ENCODE data around the gene AKR1D1. TPM values are rescaled to one million over a fixed set of nuclear protein-coding genes. Genes with fewer than 3 reads are reported as not detected.

Gene AKR1D1
- total and polyA plus RNA-seq, 2 donors (not counting 1 experiment from before 2014, with no cell fraction given), result not detected

DNA sequence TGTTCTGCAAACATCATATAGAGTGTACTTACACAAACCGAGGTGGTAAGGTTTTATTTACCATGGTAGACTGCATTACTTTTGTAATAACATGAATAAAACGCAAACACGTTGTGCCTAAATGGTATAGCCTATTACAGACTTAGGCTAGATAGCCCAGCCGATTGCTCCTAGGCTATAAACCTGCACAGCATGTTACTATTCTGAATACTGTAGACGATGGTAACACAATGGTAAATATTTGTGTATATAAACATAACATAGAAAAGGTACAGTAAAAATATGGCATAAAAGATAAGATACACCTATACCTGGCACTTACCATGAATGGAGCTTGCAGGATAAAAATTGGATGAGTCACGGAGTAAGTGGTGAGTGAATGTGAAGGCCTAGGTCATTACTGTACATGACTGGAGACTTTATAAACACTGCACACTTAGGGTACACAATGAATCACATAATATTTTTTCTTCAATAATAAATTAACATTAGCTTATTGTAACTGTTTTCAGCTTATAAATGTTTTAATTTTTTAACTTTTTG lies 16.3 kb downstream of the AKR1D1 start:
- CTCF ChIA-PET, result interaction anchor here (0.7 kb wide), 1 partner anchor 14 kb away, joined by 5 read pairs; no protein-coding TSS in a partner anchor
- Mint-ChIP-seq H3K4me3 (no peak overlapping the region), H3K27me3 (peaks cover 15% of the 10 kb centered on the region), H3K27ac (no peak overlapping the region), H3K4me1 (peaks cover 8% of the 10 kb centered on the region), H3K9me3 (ENCODE audit: insufficient read depth) (no peaks in the 10 kb centered on the region)
- H3K4me3 ChIP-seq (ENCODE audit: control extremely low read depth in 1 of 5, extremely low read depth in 1 of 5, insufficient read depth in 1 of 5, low read depth in 2 of 5, low read length in 4 of 5), result no peak overlapping the region
- no peaks in the 10 kb centered on the region for H4K20me1 ChIP-seq (ENCODE audit: control insufficient read depth, insufficient read depth, low read length, poor library complexity, severe bottlenecking)
- H3K79me2 ChIP-seq (ENCODE audit: control insufficient read depth, insufficient read depth, low read length), result no peaks in the 10 kb centered on the region
- H3K4me1 ChIP-seq (ENCODE audit: control insufficient read depth in 2 of 2, insufficient read depth in 2 of 2, low read length in 2 of 2), result peaks cover 3 to 5% of the 10 kb centered on the region in 2 donors
- H3K36me3 ChIP-seq (replicated peaks in 1 of 2; ENCODE audit: control extremely low read depth in 1 of 2, control insufficient read depth in 1 of 2, extremely low read depth in 1 of 2, insufficient read depth in 2 of 2, low read length in 1 of 2), result no peaks in the 10 kb centered on the region
- no peak overlapping the region for H3K4me2 ChIP-seq (replicated peaks; ENCODE audit: low read depth, low read length, poor library complexity, severe bottlenecking)
- H3K27ac ChIP-seq (ENCODE audit: low read length in 2 of 2), result no peak overlapping the region
- H3K9ac ChIP-seq (ENCODE audit: low read length), result no peak overlapping the region
- POLR2A ChIA-PET, result no interaction called here
- no CpG with 5 or more reads among the region's 6 CpGs for WGBS (ENCODE audit: insufficient coverage)
- H2AFZ ChIP-seq (ENCODE audit: insufficient read depth, low read depth, low read length, poor library complexity, severe bottlenecking), result no peak overlapping the region
- no peaks in the 10 kb centered on the region for H3K9me3 ChIP-seq (ENCODE audit: control extremely low read depth in 1 of 3, control insufficient read depth in 2 of 3, insufficient read depth in 1 of 3, low read length in 2 of 3)
- no peak for DNase-seq
- H3K27me3 ChIP-seq (replicated peaks in 1 of 4; ENCODE audit: control extremely low read depth in 1 of 4, control insufficient read depth in 3 of 4, insufficient read depth in 4 of 4, low read length in 3 of 4), result no peaks in the 10 kb centered on the region
- intact Hi-C loops (cut with micrococcal nuclease), result no loop called here
- TF ChIP-seq EZH2 (IDR thresholded peaks at IDR 0.05; ENCODE audit: borderline replicate concordance, insufficient read depth, low read depth, low read length, poor library complexity, severe bottlenecking) (no peak), CTCF (IDR thresholded peaks at IDR 0.05) (no peak)
- ATAC-seq (ENCODE audit: low read depth), result no peak

DNA sequence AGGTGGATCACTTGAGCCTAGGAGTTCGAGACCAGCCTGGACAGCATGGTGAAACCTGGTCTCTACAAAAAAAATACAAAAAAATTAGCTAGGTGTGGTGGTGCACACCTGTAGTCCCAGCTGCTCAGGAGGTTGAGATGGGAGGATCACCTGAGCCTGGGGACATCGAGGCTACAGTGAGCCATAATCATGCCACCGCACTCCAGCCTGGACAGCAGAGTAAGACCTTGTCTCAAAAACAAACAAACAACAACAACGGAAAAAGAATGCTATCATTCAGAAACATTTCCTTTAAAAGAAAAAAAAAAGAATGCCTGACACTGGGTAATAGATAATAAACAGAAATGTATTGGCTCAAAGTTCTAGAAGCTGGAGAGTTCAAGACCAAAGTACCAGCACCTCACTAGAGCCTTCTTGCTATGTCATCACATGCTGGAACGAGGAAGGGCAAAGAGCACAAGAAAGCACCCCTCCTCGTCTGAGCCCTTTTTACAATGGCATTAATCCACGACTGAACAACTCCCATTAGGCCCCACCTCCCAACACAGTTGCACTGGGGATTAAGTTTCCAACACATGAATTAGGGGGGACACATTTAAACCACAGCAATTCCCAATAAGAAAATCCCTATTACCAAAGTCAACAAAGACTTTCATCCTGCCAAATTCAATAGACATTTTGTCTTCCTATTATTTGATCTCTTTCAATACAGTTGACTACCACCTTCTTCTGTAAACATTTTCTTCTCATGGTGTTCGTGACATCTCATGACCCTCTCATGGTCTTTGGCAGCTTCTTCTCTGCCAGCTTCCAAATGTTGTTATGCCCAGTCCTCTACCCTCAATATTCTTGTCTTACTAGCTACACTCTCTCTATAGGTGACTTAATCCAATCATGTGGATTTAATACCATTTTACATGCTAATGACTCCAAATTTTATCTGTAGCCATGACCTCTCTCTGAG lies 20.0 kb downstream of the AKR1D1 start:
- 78% methylated on average over 4 of the region's 8 CpGs for WGBS (ENCODE audit: insufficient coverage)

More for the DNA sequence above, 20.0 kb downstream of the AKR1D1 start:
- Histone ChIP-seq H3K36me3 (replicated peaks in 1 of 2; ENCODE audit: control extremely low read depth in 1 of 2, control insufficient read depth in 1 of 2, extremely low read depth in 1 of 2, insufficient read depth in 2 of 2, low read length in 1 of 2) (no peaks in the 10 kb centered on the region), H3K4me2 (replicated peaks; ENCODE audit: low read depth, low read length, poor library complexity, severe bottlenecking) (no peak overlapping the region), H3K79me2 (ENCODE audit: control insufficient read depth, insufficient read depth, low read length) (no peaks in the 10 kb centered on the region), H3K27ac (ENCODE audit: low read length in 2 of 2) (no peak overlapping the region), H3K9me3 (ENCODE audit: control extremely low read depth in 1 of 3, control insufficient read depth in 2 of 3, insufficient read depth in 1 of 3, low read length in 2 of 3) (no peaks in the 10 kb centered on the region), H3K4me1 (ENCODE audit: control insufficient read depth in 2 of 2, insufficient read depth in 2 of 2, low read length in 2 of 2) (peaks cover 0 to under 1% of the 10 kb centered on the region in 2 donors), H3K4me3 (ENCODE audit: control extremely low read depth in 1 of 5, extremely low read depth in 1 of 5, insufficient read depth in 1 of 5, low read depth in 2 of 5, low read length in 4 of 5) (no peak overlapping the region), H4K20me1 (ENCODE audit: control insufficient read depth, insufficient read depth, low read length, poor library complexity, severe bottlenecking) (no peaks in the 10 kb centered on the region), H3K9ac (ENCODE audit: low read length) (no peak overlapping the region), H2AFZ (ENCODE audit: insufficient read depth, low read depth, low read length, poor library complexity, severe bottlenecking) (no peak overlapping the region), H3K27me3 (replicated peaks in 1 of 4; ENCODE audit: control extremely low read depth in 1 of 4, control insufficient read depth in 3 of 4, insufficient read depth in 4 of 4, low read length in 3 of 4) (no peaks in the 10 kb centered on the region)
- TF ChIP-seq EZH2 (IDR thresholded peaks at IDR 0.05; ENCODE audit: borderline replicate concordance, insufficient read depth, low read depth, low read length, poor library complexity, severe bottlenecking) (no peak), CTCF (IDR thresholded peaks at IDR 0.05) (no peak)
- Mint-ChIP-seq H3K27ac (no peak overlapping the region), H3K4me1 (peaks cover 2% of the 10 kb centered on the region), H3K4me3 (no peak overlapping the region), H3K9me3 (ENCODE audit: insufficient read depth) (no peaks in the 10 kb centered on the region), H3K27me3 (peaks cover 9% of the 10 kb centered on the region)
- DNase-seq (no peak), ATAC-seq (ENCODE audit: low read depth) (no peak)
- ChIA-PET POLR2A (no interaction called here), CTCF (no interaction called here)
- intact Hi-C loops (cut with micrococcal nuclease), result no loop called here

All from B cell (primary cell).